IMR-90 (cell line): ENCODE results near the gene NPY2R.

Source experiments
- BHLHE40 ChIP-seq: fragments of 150-350 bp; IDR thresholded peaks from 2 replicates; pipeline ENCODE4 v1.6.1; 2016; ENCODE audit warnings: mild to moderate bottlenecking, low read depth, low read length
- CEBPB ChIP-seq: IDR thresholded peaks from 2 replicates; pipeline ENCODE4 v1.6.1; 2012; ENCODE audit warnings: low read depth, low read length, improper control_type of control experiment
- CHD1 ChIP-seq: IDR thresholded peaks from 2 replicates; pipeline ENCODE4 v1.6.1; 2012; ENCODE audit warnings: low read depth, low read length, improper control_type of control experiment
- MAFK ChIP-seq: IDR thresholded peaks from 2 replicates; pipeline ENCODE4 v1.6.1; 2012; ENCODE audit warnings: low read depth, low read length, improper control_type of control experiment
- MAZ ChIP-seq: IDR thresholded peaks from 2 replicates; pipeline ENCODE4 v1.6.1; 2012; ENCODE audit warnings: low read depth, mild to moderate bottlenecking, low read length, improper control_type of control experiment, moderate library complexity, borderline replicate concordance
- MXI1 ChIP-seq: IDR thresholded peaks from 2 replicates; pipeline ENCODE4 v1.6.1; 2012; ENCODE audit warnings: low read depth, mild to moderate bottlenecking, low read length, moderate library complexity, borderline replicate concordance
- NFE2L2 ChIP-seq: fragments of 150-350 bp; IDR thresholded peaks from 2 replicates; pipeline ENCODE4 v1.6.1; 2016; ENCODE audit warnings: low read depth, mild to moderate bottlenecking, low read length
- POLR2A ChIP-seq: IDR thresholded peaks from 2 replicates; pipeline ENCODE4 v1.6.1; 2012; ENCODE audit warnings: mild to moderate bottlenecking, low read depth, low read length
- RAD21 ChIP-seq: IDR thresholded peaks from 2 replicates; pipeline ENCODE4 v1.6.1; 2012; ENCODE audit warnings: low read length, improper control_type of control experiment
- RCOR1 ChIP-seq: IDR thresholded peaks from 2 replicates; pipeline ENCODE4 v1.6.1; 2012; ENCODE audit warnings: mild to moderate bottlenecking, low read length, improper control_type of control experiment; ENCODE audit not compliant: insufficient replicate concordance
- RFX5 ChIP-seq: IDR thresholded peaks from 2 replicates; pipeline ENCODE4 v1.8.0; 2012; ENCODE audit warnings: low read depth, mild to moderate bottlenecking, low read length, moderate library complexity
- SMC3 ChIP-seq: fragments of 150-350 bp; IDR thresholded peaks from 2 replicates; pipeline ENCODE4 v1.6.1; 2016; ENCODE audit warnings: low read depth, mild to moderate bottlenecking, antibody characterized with exemption, low read length, moderate library complexity
- TF ChIP-seq, protein P1 (sequence below): conservative IDR thresholded peaks from 2 replicates; pipeline ENCODE4 v1.5.1; 2012; ENCODE audit warnings: mild to moderate bottlenecking, low read depth, low read length, improper control_type of control experiment
- TF ChIP-seq, protein P2 (sequence below): fragments of 150-350 bp; IDR thresholded peaks from 2 replicates; pipeline ENCODE4 v1.6.1; 2017; ENCODE audit warnings: mild to moderate bottlenecking, antibody characterized with exemption, low read length, low read depth

DNA sequence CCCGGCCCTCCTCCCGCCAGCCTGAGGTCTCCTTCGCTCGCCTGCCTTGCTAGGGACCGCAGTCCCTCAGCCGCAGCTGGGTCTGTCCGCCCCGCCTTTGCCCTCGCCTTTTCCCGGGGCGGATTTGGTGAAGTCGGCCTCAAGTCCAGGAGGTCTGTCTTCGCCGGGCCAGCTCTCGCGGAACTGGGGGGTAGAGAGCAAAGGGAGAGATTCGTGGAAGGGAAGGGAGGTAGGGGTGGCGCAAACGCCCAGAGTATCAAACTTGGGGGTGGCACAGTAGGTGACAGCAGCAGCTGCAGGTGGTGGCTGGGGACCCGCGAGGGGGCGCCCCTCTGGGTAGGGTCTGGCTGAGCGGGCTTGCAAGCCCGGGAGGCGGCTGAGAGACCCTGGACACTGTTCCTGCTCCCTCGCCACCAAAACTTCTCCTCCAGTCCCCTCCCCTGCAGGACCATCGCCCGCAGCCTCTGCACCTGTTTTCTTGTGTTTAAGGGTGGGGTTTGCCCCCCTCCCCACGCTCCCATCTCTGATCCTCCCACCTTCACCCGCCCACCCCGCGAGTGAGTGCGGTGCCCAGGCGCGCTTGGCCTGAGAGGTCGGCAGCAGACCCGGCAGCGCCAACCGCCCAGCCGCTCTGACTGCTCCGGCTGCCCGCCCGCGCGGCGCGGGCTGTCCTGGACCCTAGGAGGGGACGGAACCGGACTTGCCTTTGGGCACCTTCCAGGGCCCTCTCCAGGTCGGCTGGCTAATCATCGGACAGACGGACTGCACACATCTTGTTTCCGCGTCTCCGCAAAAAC lies at the start of gene NPY2R:
- TF ChIP-seq, protein P1, sequence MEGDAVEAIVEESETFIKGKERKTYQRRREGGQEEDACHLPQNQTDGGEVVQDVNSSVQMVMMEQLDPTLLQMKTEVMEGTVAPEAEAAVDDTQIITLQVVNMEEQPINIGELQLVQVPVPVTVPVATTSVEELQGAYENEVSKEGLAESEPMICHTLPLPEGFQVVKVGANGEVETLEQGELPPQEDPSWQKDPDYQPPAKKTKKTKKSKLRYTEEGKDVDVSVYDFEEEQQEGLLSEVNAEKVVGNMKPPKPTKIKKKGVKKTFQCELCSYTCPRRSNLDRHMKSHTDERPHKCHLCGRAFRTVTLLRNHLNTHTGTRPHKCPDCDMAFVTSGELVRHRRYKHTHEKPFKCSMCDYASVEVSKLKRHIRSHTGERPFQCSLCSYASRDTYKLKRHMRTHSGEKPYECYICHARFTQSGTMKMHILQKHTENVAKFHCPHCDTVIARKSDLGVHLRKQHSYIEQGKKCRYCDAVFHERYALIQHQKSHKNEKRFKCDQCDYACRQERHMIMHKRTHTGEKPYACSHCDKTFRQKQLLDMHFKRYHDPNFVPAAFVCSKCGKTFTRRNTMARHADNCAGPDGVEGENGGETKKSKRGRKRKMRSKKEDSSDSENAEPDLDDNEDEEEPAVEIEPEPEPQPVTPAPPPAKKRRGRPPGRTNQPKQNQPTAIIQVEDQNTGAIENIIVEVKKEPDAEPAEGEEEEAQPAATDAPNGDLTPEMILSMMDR: no peak
- TF ChIP-seq RAD21 (no peak), POLR2A (no peak), RCOR1 (no peak), MAZ (no peak), NFE2L2 (no peak), CEBPB (no peak), RFX5 (no peak), MAFK (no peak), SMC3 (no peak), CHD1 (no peak), BHLHE40 (no peak), MXI1 (no peak)
- TF ChIP-seq, protein P2, sequence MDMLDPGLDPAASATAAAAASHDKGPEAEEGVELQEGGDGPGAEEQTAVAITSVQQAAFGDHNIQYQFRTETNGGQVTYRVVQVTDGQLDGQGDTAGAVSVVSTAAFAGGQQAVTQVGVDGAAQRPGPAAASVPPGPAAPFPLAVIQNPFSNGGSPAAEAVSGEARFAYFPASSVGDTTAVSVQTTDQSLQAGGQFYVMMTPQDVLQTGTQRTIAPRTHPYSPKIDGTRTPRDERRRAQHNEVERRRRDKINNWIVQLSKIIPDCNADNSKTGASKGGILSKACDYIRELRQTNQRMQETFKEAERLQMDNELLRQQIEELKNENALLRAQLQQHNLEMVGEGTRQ: no peak
